HEK293 (cell line): ENCODE measurements around the gene ECM1.

ENCODE experiments used
- HOXD13 ChIP-seq: sonication (generic); formaldehyde crosslinking; IDR thresholded peaks from 2 replicates; pipeline ENCODE4 v1.8.0; 2022; ENCODE audit warnings: missing genetic modification reagents, borderline replicate concordance
- OSR2 ChIP-seq: fragments of 450-650 bp; formaldehyde crosslinking; IDR thresholded peaks from 2 replicates; pipeline ENCODE4 v1.5.1; 2016; ENCODE audit warnings: missing biosample characterization, missing genetic modification characterization
- PRDM1 ChIP-seq: fragments of 450-650 bp; formaldehyde crosslinking; IDR thresholded peaks from 2 replicates; pipeline ENCODE4; 2016; ENCODE audit warnings: missing biosample characterization, missing genetic modification characterization
- SCRT1 ChIP-seq: fragments of 450-650 bp; formaldehyde crosslinking; IDR thresholded peaks from 2 replicates; pipeline ENCODE4 v1.5.1; 2016; ENCODE audit warnings: missing biosample characterization, missing genetic modification characterization, borderline replicate concordance
- YY1 ChIP-seq: fragments of 450-650 bp; formaldehyde crosslinking; IDR thresholded peaks from 2 replicates; pipeline ENCODE4 v1.5.1; 2018; ENCODE audit warnings: missing biosample characterization, missing genetic modification characterization
- ZBTB11 ChIP-seq: fragments of 450-650 bp; formaldehyde crosslinking; conservative IDR thresholded peaks from 2 replicates; pipeline ENCODE4 v1.5.1; 2016; ENCODE audit warnings: low read depth, missing biosample characterization, missing genetic modification characterization
- ZBTB17 ChIP-seq: fragments of 450-650 bp; formaldehyde crosslinking; IDR thresholded peaks from 2 replicates; pipeline ENCODE4 v1.5.1; 2016; ENCODE audit warnings: missing biosample characterization, missing genetic modification characterization
- ZNF112 ChIP-seq: fragments of 450-650 bp; formaldehyde crosslinking; IDR thresholded peaks from 2 replicates; pipeline ENCODE4 v1.5.0; 2017; ENCODE audit warnings: missing biosample characterization, missing genetic modification characterization
- ZNF174 ChIP-seq: fragments of 450-650 bp; formaldehyde crosslinking; IDR thresholded peaks from 2 replicates; pipeline ENCODE4 v1.5.0; 2017; ENCODE audit warnings: missing biosample characterization, mild to moderate bottlenecking, missing genetic modification characterization
- ZNF184 ChIP-seq: fragments of 450-650 bp; IDR thresholded peaks from 2 replicates; pipeline ENCODE4 v1.5.1; 2018; ENCODE audit warnings: missing biosample characterization, mild to moderate bottlenecking, missing genetic modification characterization
- ZNF223 ChIP-seq: fragments of 450-650 bp; formaldehyde crosslinking; IDR thresholded peaks from 2 replicates; pipeline ENCODE4 v1.5.1; 2016; ENCODE audit warnings: missing biosample characterization, missing genetic modification characterization
- ZNF23 ChIP-seq: fragments of 450-650 bp; formaldehyde crosslinking; IDR thresholded peaks from 2 replicates; pipeline ENCODE4 v1.5.1; 2016; ENCODE audit warnings: missing biosample characterization, missing genetic modification characterization, borderline replicate concordance
- ZNF239 ChIP-seq: fragments of 450-650 bp; formaldehyde crosslinking; IDR thresholded peaks from 2 replicates; pipeline ENCODE4 v1.5.1; 2016; ENCODE audit warnings: missing biosample characterization, missing genetic modification characterization
- ZNF324 ChIP-seq: fragments of 450-650 bp; formaldehyde crosslinking; IDR thresholded peaks from 2 replicates; pipeline ENCODE4 v1.5.1; 2016; ENCODE audit warnings: missing biosample characterization, missing genetic modification characterization
- ZNF341 ChIP-seq: fragments of 450-650 bp; formaldehyde crosslinking; IDR thresholded peaks from 2 replicates; pipeline ENCODE4; 2016; ENCODE audit warnings: low read depth, missing biosample characterization, missing genetic modification characterization
- ZNF404 ChIP-seq: fragments of 450-650 bp; formaldehyde crosslinking; IDR thresholded peaks from 2 replicates; pipeline ENCODE4 v1.5.1; 2017; ENCODE audit warnings: missing biosample characterization, missing genetic modification characterization
- ZNF423 ChIP-seq: fragments of 450-650 bp; formaldehyde crosslinking; IDR thresholded peaks from 2 replicates; pipeline ENCODE4 v1.5.1; 2016; ENCODE audit warnings: missing biosample characterization, missing genetic modification characterization
- ZNF433 ChIP-seq: fragments of 450-650 bp; formaldehyde crosslinking; IDR thresholded peaks from 2 replicates; pipeline ENCODE4 v1.5.1; 2016; ENCODE audit warnings: missing biosample characterization, missing genetic modification characterization, low read depth
- ZNF513 ChIP-seq: fragments of 450-650 bp; IDR thresholded peaks from 2 replicates; pipeline ENCODE4 v1.5.1; 2018; ENCODE audit warnings: missing biosample characterization, missing genetic modification characterization
- ZNF585B ChIP-seq: fragments of 450-650 bp; formaldehyde crosslinking; IDR thresholded peaks from 2 replicates; pipeline ENCODE4 v1.5.1; 2016; ENCODE audit warnings: missing biosample characterization, missing genetic modification characterization
- ZNF600 ChIP-seq: fragments of 450-650 bp; formaldehyde crosslinking; IDR thresholded peaks from 2 replicates; pipeline ENCODE4 v1.5.1; 2016; ENCODE audit warnings: missing biosample characterization, missing genetic modification characterization
- ZNF654 ChIP-seq: fragments of 450-650 bp; formaldehyde crosslinking; IDR thresholded peaks from 2 replicates; pipeline ENCODE4 v1.5.1; 2016; ENCODE audit warnings: low read depth, missing biosample characterization, missing genetic modification characterization
- ZNF707 ChIP-seq: fragments of 450-650 bp; formaldehyde crosslinking; IDR thresholded peaks from 2 replicates; pipeline ENCODE4 v1.5.1; 2016; ENCODE audit warnings: missing biosample characterization, missing genetic modification characterization
- ZNF777 ChIP-seq: fragments of 450-650 bp; formaldehyde crosslinking; IDR thresholded peaks from 2 replicates; pipeline ENCODE4 v1.5.1; 2017; ENCODE audit warnings: missing biosample characterization, missing genetic modification characterization, borderline replicate concordance
- ZSCAN16 ChIP-seq: fragments of 450-650 bp; formaldehyde crosslinking; IDR thresholded peaks from 2 replicates; pipeline ENCODE4 v1.5.1; 2016; ENCODE audit warnings: missing biosample characterization, missing genetic modification characterization
- ZSCAN5A ChIP-seq: fragments of 450-650 bp; formaldehyde crosslinking; IDR thresholded peaks from 2 replicates; pipeline ENCODE4 v1.5.1; 2016; ENCODE audit warnings: missing biosample characterization, missing genetic modification characterization

ECM1 gene

GRCh38 chr1:150548632-150549495, 41.0 kb downstream of the ECM1 start, which contains the start of gene ADAMTSL4 (continued):
- TF ChIP-seq ZNF513 (tag by site-specific recombination) (no peak), ZNF707 (tag by site-specific recombination) (no peak), ZNF423 (no peak), ZNF239 (tag by site-specific recombination) (no peak), ZSCAN5A (tag by site-specific recombination) (no peak), PRDM1 (tag by site-specific recombination) (no peak), ZNF184 (tag by site-specific recombination) (no peak), ZSCAN16 (tag by site-specific recombination) (0 out of 2 replicates have a peak, but pooled peaks have one; percentile 16), YY1 (tag by site-specific recombination) (no peak), ZNF404 (no peak), ZNF23 (tag by site-specific recombination) (no peak), ZBTB17 (tag by site-specific recombination) (peak; percentile 71), ZNF433 (tag by site-specific recombination) (no peak), HOXD13 (no peak), ZNF112 (no peak), ZNF223 (tag by site-specific recombination) (no peak), SCRT1 (no peak), ZNF341 (0 out of 2 replicates have a peak, but pooled peaks have one; percentile 20), ZNF585B (no peak), OSR2 (tag by site-specific recombination) (no peak), ZNF324 (tag by site-specific recombination) (no peak), ZBTB11 (tag by site-specific recombination) (peak; percentile 22; the same call in 1 of the 2 replicates), ZNF777 (tag by site-specific recombination) (no peak), ZNF600 (tag by site-specific recombination) (peak; percentile 98), ZNF654 (tag by site-specific recombination) (no peak), ZNF174 (tag by site-specific recombination) (no peak)
